Loucy (cell line): ENCODE data around the gene ZNF664.

Experiments used
- H2AFZ ChIP-seq: fragments of 200-600 bp; sonication (generic); 2 replicates; pipeline ENCODE4 v1.6.0; 2016; ENCODE audit warnings: antibody characterized with exemption, mild to moderate bottlenecking, low read length, moderate library complexity
- H3F3A ChIP-seq: fragments of 200-600 bp; 2 replicates; pipeline ENCODE4 v1.6.0; 2016; ENCODE audit warnings: antibody characterized with exemption, low read depth, mild to moderate bottlenecking
- H3K27me3 ChIP-seq: fragments of 200-600 bp; sonication (generic); 2 replicates; pipeline ENCODE4 v1.6.1; 2014; ENCODE audit warnings: low read length, mild to moderate bottlenecking; ENCODE audit not compliant: insufficient read depth, poor library complexity, severe bottlenecking
- H3K36me3 ChIP-seq: fragments of 200-600 bp; sonication (generic); 2 replicates; pipeline ENCODE4 v1.6.1; 2016; ENCODE audit warnings: low read length; ENCODE audit not compliant: insufficient read depth
- H3K4me1 ChIP-seq: fragments of 200-600 bp; sonication (generic); 2 replicates; pipeline ENCODE4 v1.5.1; 2014; ENCODE audit warnings: low read length, mild to moderate bottlenecking; ENCODE audit not compliant: insufficient read depth, poor library complexity, severe bottlenecking
- H3K4me2 ChIP-seq: fragments of 200-600 bp; sonication (generic); 2 replicates; pipeline ENCODE4 v1.6.0; 2014; ENCODE audit warnings: antibody characterized with exemption, low read length, low read depth, mild to moderate bottlenecking; ENCODE audit not compliant: poor library complexity, severe bottlenecking
- H3K4me3 ChIP-seq: fragments of 200-600 bp; sonication (generic); 2 replicates; pipeline ENCODE4 v1.5.1; 2014; ENCODE audit warnings: low read length, mild to moderate bottlenecking, mixed read lengths; ENCODE audit not compliant: poor library complexity, severe bottlenecking
- H3K79me2 ChIP-seq: fragments of 200-600 bp; sonication (generic); 2 replicates; pipeline ENCODE4 v1.6.1; 2014; ENCODE audit warnings: low read length; ENCODE audit not compliant: insufficient read depth
- H3K9ac ChIP-seq: fragments of 200-600 bp; sonication (generic); 2 replicates; pipeline ENCODE4 v1.6.0; 2014; ENCODE audit warnings: mild to moderate bottlenecking, low read depth, low read length, moderate library complexity; ENCODE audit not compliant: poor library complexity, severe bottlenecking
- H3K9me2 ChIP-seq: fragments of 200-600 bp; sonication (generic); replicated peaks from 2 replicates; pipeline ENCODE4 v1.6.1; 2016; ENCODE audit warnings: low read depth, low read length, mixed read lengths
- H3K9me3 ChIP-seq: fragments of 200-600 bp; sonication (generic); 2 replicates; pipeline ENCODE4 v1.6.1; 2014; ENCODE audit warnings: mild to moderate bottlenecking, antibody characterized with exemption, low read length, low read depth; ENCODE audit not compliant: insufficient read depth
- H4K20me1 ChIP-seq: fragments of 200-600 bp; sonication (generic); 2 replicates; pipeline ENCODE4 v1.6.0; 2014; ENCODE audit warnings: antibody characterized with exemption, low read length, mild to moderate bottlenecking; ENCODE audit not compliant: insufficient read depth, poor library complexity, severe bottlenecking
- CTCF ChIP-seq: fragments of 200-600 bp; sonication (generic); conservative IDR thresholded peaks from 2 replicates; pipeline ENCODE4 v1.5.1; 2014; ENCODE audit warnings: mild to moderate bottlenecking, antibody characterized with exemption, low read length
- EZH2phosphoT487 ChIP-seq: fragments of 200-600 bp; IDR thresholded peaks from 2 replicates; pipeline ENCODE4 v1.6.1; 2018; ENCODE audit warnings: antibody characterized with exemption, mild to moderate bottlenecking, moderate library complexity, borderline replicate concordance

ZNF664 gene

GRCh38 chr12:123931686-123932321 is 41.2 kb upstream of the ZNF664 start:
- Histone ChIP-seq H2AFZ (no peak overlapping the region), H3K4me3 (no peak overlapping the region), H4K20me1 (no peaks in the 10 kb centered on the region), H3K79me2 (no peaks in the 10 kb centered on the region), H3K9ac (no peak overlapping the region), H3K36me3 (no peaks in the 10 kb centered on the region), H3K9me2 (no peaks in the 10 kb centered on the region), H3K9me3 (no peaks in the 10 kb centered on the region), H3F3A (no peaks in the 10 kb centered on the region), H3K27me3 (no peaks in the 10 kb centered on the region), H3K4me2 (no peak overlapping the region), H3K4me1 (no peaks in the 10 kb centered on the region)
- no peak for TF ChIP-seq EZH2phosphoT487
- 0 out of 2 replicates have a peak, but pooled peaks have one; percentile 14 for TF ChIP-seq CTCF

- no peaks in the 10 kb centered on the region for H4K20me1 ChIP-seq
- H3K4me2 ChIP-seq = no peak overlapping the region
- H2AFZ ChIP-seq = no peak overlapping the region
- no peaks in the 10 kb centered on the region for H3K27me3 ChIP-seq
- no peaks in the 10 kb centered on the region for H3K9me2 ChIP-seq
- H3K79me2 ChIP-seq = no peaks in the 10 kb centered on the region
- TF ChIP-seq EZH2phosphoT487 = no peak
- TF ChIP-seq CTCF = no peak
- H3K36me3 ChIP-seq = no peaks in the 10 kb centered on the region
- H3K9me3 ChIP-seq = no peaks in the 10 kb centered on the region
- H3K4me3 ChIP-seq = no peak overlapping the region
- H3K4me1 ChIP-seq = peaks cover 7% of the 10 kb centered on the region
- no peak overlapping the region for H3K9ac ChIP-seq
- H3F3A ChIP-seq = no peaks in the 10 kb centered on the region
These were observed 39.8 kb upstream of the ZNF664 start for GRCh38 chr12:123933214-123933613.

GRCh38 chr12:123934016-123934620 is 38.9 kb upstream of the ZNF664 start:
- Histone ChIP-seq H3K4me3 (no peak overlapping the region), H3K36me3 (no peaks in the 10 kb centered on the region), H3K4me1 (peaks cover 14% of the 10 kb centered on the region), H3K9me2 (no peaks in the 10 kb centered on the region), H3F3A (no peaks in the 10 kb centered on the region), H3K79me2 (no peaks in the 10 kb centered on the region), H3K27me3 (no peaks in the 10 kb centered on the region), H3K9me3 (no peaks in the 10 kb centered on the region), H2AFZ (no peak overlapping the region), H3K9ac (no peak overlapping the region), H3K4me2 (no peak overlapping the region), H4K20me1 (no peaks in the 10 kb centered on the region)
- TF ChIP-seq CTCF = no peak
- TF ChIP-seq EZH2phosphoT487 = no peak
